ENCODE data around the gene SPOP.
A peak's percentile ranks its signal among the peaks of the same experiment; 100 is the strongest.
"Not testable (repeated sequence)": the region's sequence is repeated elsewhere in the genome, so short reads cannot be mapped to it uniquely, and the experiment has no call there.

SPOP gene

GRCh38 chr17:49659661-49660382 is 18.1 kb downstream of the SPOP start:
- DNase-seq (ENCODE audit: low read depth in 2 of 3, low spot score in 1 of 3): no peak

- DNase-seq (ENCODE audit: low read depth in 2 of 3, low spot score in 1 of 3): no peak
Measured at GRCh38 chr17:49656247-49656646, 21.6 kb downstream of the SPOP start.

GRCh38 chr17:49647256-49647585 is 30.7 kb downstream of the SPOP start:
- no peak for DNase-seq (ENCODE audit: low read depth in 2 of 3, low spot score in 1 of 3)

GRCh38 chr17:49646391-49647255 is 31.3 kb downstream of the SPOP start:
- peak; percentile 20 to 32 (median 28) for DNase-seq (ENCODE audit: low read depth in 2 of 3, low spot score in 1 of 3)

- not testable (repeated sequence) for DNase-seq (ENCODE audit: low read depth in 2 of 3, low spot score in 1 of 3)
Measured at GRCh38 chr17:49646056-49646390, 31.9 kb downstream of the SPOP start.

GRCh38 chr17:49645654-49646053 is 32.2 kb downstream of the SPOP start:
- no peak for DNase-seq (ENCODE audit: low read depth in 2 of 3, low spot score in 1 of 3)

GRCh38 chr17:49640556-49640955 is 37.3 kb downstream of the SPOP start:
- no peak for DNase-seq (ENCODE audit: low read depth in 2 of 3, low spot score in 1 of 3)

GRCh38 chr17:49638818-49639217 is 39.1 kb downstream of the SPOP start:
- DNase-seq (ENCODE audit: low read depth in 2 of 3, low spot score in 1 of 3): no peak

- no peak for DNase-seq (ENCODE audit: low read depth in 2 of 3, low spot score in 1 of 3)
Measured at GRCh38 chr17:49637739-49638138, 40.2 kb downstream of the SPOP start.

GRCh38 chr17:49637050-49637449 is 40.8 kb downstream of the SPOP start:
- DNase-seq (ENCODE audit: low read depth in 2 of 3, low spot score in 1 of 3): no peak

GRCh38 chr17:49635121-49635520 is 42.8 kb downstream of the SPOP start:
- DNase-seq (ENCODE audit: low read depth in 2 of 3, low spot score in 1 of 3): no peak

GRCh38 chr17:49634485-49634860 is 43.4 kb downstream of the SPOP start:
- DNase-seq (ENCODE audit: low read depth in 2 of 3, low spot score in 1 of 3): no peak

GRCh38 chr17:49633762-49634484 is 44.0 kb downstream of the SPOP start:
- no peak for DNase-seq (ENCODE audit: low read depth in 2 of 3, low spot score in 1 of 3)

- DNase-seq (ENCODE audit: low read depth in 2 of 3, low spot score in 1 of 3): no peak
Measured at GRCh38 chr17:49633250-49633649, 44.6 kb downstream of the SPOP start.

GRCh38 chr17:49632201-49632600 is 45.7 kb downstream of the SPOP start:
- no peak for DNase-seq (ENCODE audit: low read depth in 2 of 3, low spot score in 1 of 3)

- no peak for DNase-seq (ENCODE audit: low read depth in 2 of 3, low spot score in 1 of 3)
Measured at GRCh38 chr17:49631496-49631895, 46.4 kb downstream of the SPOP start.

- DNase-seq (ENCODE audit: low read depth in 2 of 3, low spot score in 1 of 3): no peak
Measured at GRCh38 chr17:49630113-49630900, 47.6 kb downstream of the SPOP start.

- DNase-seq (ENCODE audit: low read depth in 2 of 3, low spot score in 1 of 3): no peak
Measured at GRCh38 chr17:49629447-49629846, 48.5 kb downstream of the SPOP start.

GRCh38 chr17:49624896-49625295 is 53.0 kb downstream of the SPOP start:
- DNase-seq (ENCODE audit: low read depth in 2 of 3, low spot score in 1 of 3): no peak

GRCh38 chr17:49621946-49622529 is 55.9 kb downstream of the SPOP start:
- no peak for DNase-seq (ENCODE audit: low read depth in 2 of 3, low spot score in 1 of 3)

- no peak for DNase-seq (ENCODE audit: low read depth in 2 of 3, low spot score in 1 of 3)
Measured at GRCh38 chr17:49621420-49621819, 56.5 kb downstream of the SPOP start.

Measured in stimulated activated CD4-positive, alpha-beta T cell treated with anti-CD3 and anti-CD28 coated beads, Interleukin-12 subunit alpha, Interleukin-12 subunit beta, amount 100 ng/mL, for 48 hours (primary cell).